GM12878 (cell line): ENCODE measurements around the gene HLX. TPM values are rescaled to one million over a fixed set of nuclear protein-coding genes. Genes with fewer than 3 reads are reported as not detected.

Experiments used
- ATF7 ChIP-seq: fragments of 450-650 bp; IDR thresholded peaks from 2 replicates; pipeline ENCODE4 v1.6.1; 2016; ENCODE audit warnings: low read depth, mild to moderate bottlenecking
- CHD2 ChIP-seq: IDR thresholded peaks from 2 replicates; pipeline ENCODE4 v1.6.1; 2011; ENCODE audit warnings: low read depth, low read length, improper control_type of control experiment, borderline replicate concordance
- ZBTB11 ChIP-seq: fragments of 450-650 bp; formaldehyde crosslinking; IDR thresholded peaks from 2 replicates; pipeline ENCODE4 v1.5.0; 2022; ENCODE audit warnings: mild to moderate bottlenecking, missing genetic modification characterization
- ZNF687 ChIP-seq: fragments of 450-650 bp; IDR thresholded peaks from 2 replicates; pipeline ENCODE4 v1.6.1; 2017; ENCODE audit warnings: mild to moderate bottlenecking, moderate library complexity
- polyA plus RNA-seq, 11 experiments: library from polyadenylated mRNA; depleted of rRNA in 4 of 11; unstranded in 6 of 11; stranded (reverse) in 5 of 11; fragments of >200 nt; fragmentation: Nextera tagmentation in 4 of 11; fragmentation: Illumina TruSeq in 1 of 11; extraction: Ambion mirVana in 4 of 11; extraction: Trizol in 1 of 11; gene quantifications; 1 replicate in 1 of 11; 2 replicates in 10 of 11; pipeline versions ENCODE4 v1.2.1 to v1.2.3, GENCODE V29; 2011 to 2016; ENCODE audit warnings: inconsistent platforms in 2 of 11, missing spikeins in 2 of 11, low read depth in 1 of 11
- total RNA-seq, 4 experiments: library from RNA; depleted of rRNA in 3 of 4; stranded (reverse); fragments of >200 nt in 3 of 4; fragmentation: Illumina TruSeq in 1 of 4; extraction: Trizol in 1 of 4; gene quantifications; 2 replicates each; pipeline versions ENCODE4 v1.2.1 to v1.2.3, GENCODE V29; 2013 to 2021

The HLX gene
- total and polyA plus RNA-seq, 10 of the 15 experiments (the other 5 are each of a cell fraction or from before 2014, with no cell fraction given): 0.11 to 2.3 (median 1.1) TPM

- TF ChIP-seq ZNF687 (no peak), CHD2 (no peak), ZBTB11 (CRISPR knock-in tag) (no peak), ATF7 (no peak)
Observed at GRCh38 chr1:220884981-220885918, 6.0 kb downstream of the HLX start (continued).
